Stimulated activated naive CD8-positive, alpha-beta T cell treated with anti-CD3 and anti-CD28 coated beads, Interleukin-15, Interleukin-2, amounts not matched to agents 100 U/mL and 50 U/mL, for 24 hours (primary cell): ENCODE data around the gene FBXW7.
A peak's percentile ranks its signal among the peaks of the same experiment; 100 is the strongest.

ENCODE experiments used
- ATAC-seq: fragments of 150-1000 bp; cut with Tn5 transposase; one replicate; pipeline ENCODE4 v1.10.0; 2021
- DNase-seq: peaks from one replicate; pipeline ENCODE4 v3.0.0; 2021

Gene FBXW7

DNA sequence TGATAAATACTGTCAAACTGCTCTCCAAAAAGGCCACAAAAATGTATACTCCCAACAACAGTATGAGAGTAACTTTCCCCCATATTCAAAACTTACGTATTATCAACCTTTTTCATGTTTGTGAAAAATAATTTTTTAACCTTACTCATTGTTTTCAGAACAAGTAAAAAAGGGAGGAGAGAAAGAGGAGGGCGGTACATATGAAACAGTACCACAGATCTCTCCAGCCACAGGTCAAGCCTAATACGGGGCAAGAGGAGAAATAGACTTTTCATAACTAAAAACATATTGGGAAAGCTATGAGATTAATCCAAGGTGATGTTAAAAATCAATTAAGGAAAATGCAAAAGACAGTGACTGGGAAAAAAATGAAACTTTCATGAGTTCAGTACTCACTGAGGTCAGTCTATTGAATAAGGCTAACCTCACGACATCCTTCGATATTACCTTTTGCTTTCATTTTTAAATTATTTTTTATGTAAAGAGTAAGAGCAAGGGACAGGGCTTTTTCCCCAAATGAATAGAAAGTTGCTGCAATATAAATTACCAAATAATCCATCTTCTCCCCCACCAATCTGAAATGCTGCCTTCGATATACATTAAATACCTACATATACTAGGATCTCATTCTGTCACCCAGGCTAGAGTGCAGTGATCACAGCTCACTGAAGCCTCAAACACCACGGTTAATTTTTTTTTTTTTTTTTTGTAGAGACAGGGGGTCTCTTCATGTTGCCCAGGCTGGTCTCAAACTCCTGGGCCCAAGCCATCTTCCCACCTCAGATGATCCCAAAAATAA is 25.3 kb downstream of the FBXW7 start:
- DNase-seq (no peak), ATAC-seq (no peak)

DNA sequence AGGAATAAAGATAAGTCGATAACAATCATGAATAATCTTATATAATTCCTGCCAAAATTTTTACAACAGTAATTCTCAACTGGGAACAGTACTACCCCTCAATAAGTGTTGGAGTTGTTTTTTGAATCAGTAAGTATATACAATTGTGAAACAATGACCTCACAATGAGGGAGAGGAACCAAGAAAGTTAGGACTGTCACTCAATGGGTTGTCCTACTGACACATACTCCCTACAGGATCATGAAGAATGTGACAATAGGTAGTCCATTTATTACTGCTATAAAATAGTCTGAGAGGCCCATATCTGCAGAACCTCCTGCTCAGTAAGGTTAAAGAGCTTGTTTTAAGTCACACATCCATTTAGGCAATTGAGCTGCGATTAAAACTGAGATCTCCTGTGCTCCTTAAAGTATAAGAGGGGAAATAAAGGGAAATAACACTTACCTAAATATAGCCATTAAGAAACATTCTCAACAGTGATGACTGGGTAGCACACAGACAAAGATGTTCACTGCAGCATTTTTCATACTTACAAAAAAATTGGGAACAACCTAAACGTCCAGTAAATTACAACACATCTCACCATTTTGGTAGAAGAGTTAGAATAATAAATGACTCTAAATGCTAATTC is 26.2 kb downstream of the FBXW7 start:
- ATAC-seq = no peak
- DNase-seq = no peak

DNA sequence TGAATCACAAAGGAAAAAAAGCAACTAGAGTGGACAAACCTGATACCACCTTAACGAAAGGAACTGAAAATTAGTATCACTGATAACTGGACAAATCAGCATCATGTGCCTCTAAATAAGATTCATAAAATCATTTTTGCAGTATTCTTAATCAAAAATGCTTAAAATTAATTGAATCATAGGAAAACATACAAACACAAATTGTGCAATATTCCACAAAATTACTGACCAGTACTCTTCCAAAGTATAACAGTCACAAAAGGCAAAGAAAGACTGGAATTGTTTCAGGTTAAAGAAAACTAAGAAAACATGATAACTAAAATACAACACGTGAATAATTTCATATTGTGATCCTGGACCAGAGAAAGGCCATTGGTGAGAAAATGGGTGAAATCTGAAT is 27.1 kb downstream of the FBXW7 start:
- no peak for DNase-seq

DNA sequence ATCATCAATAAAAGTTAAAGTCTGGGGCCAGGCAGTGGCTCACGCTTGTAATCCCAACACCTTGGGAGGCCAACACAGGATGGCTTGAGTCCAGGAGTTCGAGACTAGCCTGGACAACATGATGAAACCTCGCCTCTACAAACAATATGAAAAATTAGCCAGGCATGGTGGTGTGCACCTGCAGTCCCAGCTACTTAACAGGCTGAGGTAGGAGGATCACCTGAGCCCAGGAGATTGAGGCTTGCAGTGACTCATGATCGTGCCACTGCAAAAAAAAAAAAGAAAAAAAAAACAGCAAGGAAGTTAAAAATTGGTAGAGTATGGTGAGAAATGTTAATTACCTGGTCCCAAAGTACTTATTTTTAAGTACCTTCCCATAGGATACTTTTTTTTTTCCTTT is 27.5 kb downstream of the FBXW7 start:
- no peak for ATAC-seq
- no peak for DNase-seq

More for the DNA sequence above, 27.1 kb downstream of the FBXW7 start:
- ATAC-seq = no peak

DNA sequence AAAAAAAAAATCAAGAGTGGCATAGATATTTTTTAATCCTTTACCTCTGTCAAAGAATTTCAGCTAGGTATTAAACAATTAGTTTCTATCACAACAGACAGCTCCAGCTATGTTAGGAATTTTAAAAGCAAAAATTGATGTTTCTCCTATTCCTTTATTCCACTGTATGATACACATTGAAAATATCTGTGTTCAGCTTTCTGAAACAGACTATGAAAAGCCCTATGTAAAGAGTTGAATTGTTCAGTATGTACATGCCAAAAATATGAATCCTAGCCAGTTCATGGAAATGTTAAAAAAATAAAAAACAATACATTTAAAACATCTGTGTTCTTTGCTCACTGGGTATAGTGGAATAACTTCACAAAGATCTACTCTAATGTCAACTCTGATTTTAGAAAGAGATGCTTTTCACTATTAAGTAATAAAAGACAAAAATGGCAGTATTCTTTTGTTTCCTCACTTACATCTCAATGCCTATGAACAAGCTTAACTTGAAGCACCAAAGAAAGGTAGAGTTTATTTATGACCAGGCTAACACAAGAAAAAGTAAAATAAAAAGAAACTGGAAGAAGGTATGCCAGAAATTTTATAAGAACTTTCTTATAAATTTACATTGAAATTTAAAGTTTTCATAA is 32.1 kb downstream of the FBXW7 start:
- ATAC-seq (no peak), DNase-seq (no peak)

DNA sequence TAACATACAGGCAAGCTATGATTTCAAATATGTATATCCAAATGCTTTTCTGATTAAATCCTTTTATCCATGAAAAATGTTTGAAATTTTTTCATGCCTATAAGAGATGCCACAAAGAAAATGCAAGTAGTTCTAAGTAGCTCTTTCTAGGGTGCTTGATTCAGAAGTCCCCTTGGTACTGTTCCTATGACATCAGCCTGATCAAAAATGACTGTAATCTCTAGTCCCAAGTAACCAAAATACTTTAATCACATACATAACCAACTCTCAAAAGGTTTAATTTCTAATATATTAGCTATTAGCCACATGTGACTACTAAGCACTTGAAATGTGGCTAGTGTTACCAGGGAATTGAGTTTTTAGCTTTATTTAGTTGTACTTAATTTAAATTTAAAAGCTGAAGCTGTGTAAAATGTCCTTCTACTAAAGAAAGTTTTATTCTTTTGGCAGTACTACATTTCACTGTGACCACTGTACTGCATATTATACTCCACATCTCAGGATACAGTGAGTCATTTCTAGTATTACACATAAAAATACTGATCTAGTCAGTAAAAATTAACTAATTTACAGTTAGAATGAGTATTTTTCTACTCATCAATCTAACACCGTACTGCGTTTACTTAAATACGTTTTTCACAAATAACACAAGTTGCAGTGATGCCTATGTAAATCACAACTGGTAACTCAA is 33.9 kb downstream of the FBXW7 start:
- DNase-seq (no peak), ATAC-seq (peak; percentile 32)

DNA sequence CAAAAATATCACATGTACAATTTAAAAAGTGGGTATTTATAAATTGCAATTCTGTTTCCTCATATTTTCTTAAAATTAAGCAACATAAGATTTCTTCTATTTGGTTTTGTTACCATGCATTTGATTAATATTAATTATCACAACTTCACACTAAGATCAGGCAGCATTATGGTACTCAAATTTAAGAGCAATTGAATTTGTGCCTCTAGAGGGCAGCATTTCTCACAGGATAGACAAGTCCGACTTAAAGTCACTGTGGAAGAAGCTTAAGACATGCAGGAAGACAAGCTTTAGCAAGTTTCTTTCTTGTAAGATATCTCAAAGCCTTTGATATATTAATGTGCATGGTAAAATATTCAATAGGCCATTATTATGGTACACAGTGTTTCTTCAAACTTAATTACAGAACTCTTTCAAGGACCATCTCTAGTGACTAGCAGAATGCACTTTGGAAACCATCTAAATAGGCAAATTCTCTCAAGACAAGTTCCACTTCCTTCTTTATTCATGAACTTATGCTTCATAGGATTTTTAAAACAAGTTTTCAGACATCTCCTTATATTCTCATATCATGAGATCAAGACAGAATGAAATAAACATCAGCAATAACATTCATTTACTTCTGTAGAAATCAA is 35.0 kb downstream of the FBXW7 start:
- ATAC-seq (peak; percentile 63), DNase-seq (peak; percentile 54)

DNA sequence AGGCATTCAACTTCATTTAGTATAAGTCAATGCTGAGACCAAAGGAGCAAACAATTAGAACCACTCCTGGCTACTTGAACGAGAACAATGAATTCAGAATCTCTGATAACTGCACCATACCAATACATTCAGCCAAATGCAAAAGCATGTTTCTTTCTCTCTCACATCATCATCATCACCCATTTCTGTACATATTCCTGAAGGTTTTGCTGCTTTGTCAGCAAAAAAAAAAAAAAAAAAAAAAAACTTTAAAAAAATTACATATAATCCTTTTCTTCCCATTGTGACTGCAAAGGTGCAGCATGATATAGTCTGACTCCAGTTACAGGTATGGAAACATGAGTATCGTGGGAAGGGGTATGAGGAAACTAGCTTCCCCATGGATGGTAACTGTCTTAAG is 35.6 kb downstream of the FBXW7 start:
- ATAC-seq = no peak
- no peak for DNase-seq

DNA sequence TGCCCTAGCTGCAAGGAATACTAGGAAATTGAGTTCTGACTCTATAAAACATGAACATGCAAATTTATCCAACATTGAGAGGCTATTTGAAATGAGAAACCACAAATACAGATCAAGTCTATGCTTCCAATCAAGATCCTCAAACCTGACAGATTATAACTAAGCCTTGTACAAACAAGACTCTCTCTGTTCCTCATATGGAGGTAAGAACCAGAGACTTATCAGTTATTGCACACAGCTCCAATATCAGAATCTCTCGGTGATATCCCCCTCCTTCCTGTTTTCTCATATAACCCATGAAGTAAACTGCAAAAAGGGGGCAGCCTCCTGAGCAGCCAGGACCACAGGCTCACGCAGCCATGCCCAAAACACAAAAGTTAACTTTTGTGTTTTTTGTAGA is 36.5 kb downstream of the FBXW7 start:
- DNase-seq (no peak), ATAC-seq (no peak)

DNA sequence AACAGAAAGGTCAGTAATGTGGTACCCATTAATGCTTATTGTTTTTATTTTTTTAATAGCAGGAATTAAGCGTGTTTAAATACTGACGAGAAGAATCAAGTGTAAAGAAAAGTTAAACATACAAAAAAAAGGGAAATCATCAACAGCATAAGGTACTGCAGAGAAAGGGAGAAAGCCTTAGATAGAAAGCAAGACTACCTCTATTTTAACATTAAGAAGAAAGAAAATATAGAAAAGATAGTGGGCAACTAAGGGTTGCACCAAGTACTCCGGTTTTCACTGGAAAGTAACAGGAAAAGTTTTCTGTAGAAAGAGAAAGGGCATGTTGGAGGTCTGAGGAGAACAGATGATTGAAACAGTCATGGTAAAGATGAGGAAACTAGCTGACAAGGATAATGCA is 41.9 kb downstream of the FBXW7 start:
- no peak for DNase-seq
- ATAC-seq = no peak

DNA sequence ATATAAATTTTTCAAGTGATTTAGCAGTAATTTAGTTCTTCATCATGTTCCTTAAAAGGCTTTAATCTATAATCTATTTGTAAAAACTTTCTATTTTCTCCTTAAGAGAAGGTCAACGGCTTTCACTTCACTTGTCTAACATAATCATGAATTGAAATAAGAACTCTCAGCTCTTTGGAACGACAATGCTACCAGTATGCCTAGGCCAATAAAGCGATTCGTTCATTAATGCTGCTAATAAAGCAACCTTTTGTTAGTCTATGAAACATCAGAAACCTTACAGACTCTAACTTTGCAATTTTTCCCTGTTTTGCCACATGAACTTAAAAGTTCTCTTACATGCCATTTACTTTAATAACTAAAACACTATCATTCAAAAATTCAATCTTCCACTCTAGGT is 47.6 kb downstream of the FBXW7 start:
- ATAC-seq (no peak), DNase-seq (no peak)

DNA sequence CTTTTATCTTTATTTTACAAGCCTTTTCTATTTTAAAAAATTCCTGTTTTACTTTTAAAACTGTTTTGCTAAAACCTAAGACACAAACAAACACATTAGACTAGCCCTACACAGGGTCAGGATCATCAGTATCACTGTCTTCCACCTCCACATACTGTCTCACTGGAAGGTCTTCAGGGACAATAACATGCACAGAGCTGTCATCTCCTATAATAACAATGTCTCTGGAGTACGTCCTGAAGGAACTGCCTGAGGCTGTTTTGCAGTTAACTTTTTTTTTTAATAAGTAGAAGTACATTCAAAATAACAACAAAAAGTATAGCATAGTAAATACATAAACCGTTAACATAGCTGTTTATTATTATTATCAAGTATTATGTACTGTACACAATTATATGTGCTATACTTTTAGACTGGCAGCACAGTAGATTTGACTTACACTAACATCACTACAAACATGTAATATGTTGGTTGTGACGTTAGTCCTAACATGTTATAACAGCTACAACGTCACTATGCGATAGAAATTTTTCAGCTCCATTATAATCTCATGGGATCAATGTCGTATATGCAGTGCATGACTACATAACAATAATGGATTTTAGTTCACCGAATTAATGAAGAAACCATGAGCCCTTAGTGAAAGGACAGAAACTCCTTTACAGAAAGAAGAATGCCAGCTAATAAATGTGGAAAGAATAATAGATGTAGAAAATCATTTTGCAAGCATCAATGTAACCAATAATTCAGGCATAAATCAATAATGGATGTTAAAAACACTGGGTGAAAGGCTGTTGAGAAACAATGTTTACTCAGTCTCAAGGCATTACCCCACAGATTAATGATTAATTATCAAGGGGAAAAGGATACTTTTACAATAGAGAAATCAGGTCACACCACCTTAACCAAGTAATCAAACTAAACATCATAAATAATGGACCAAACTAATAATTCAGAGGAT is 49.2 kb downstream of the FBXW7 start:
- DNase-seq = no peak
- ATAC-seq = no peak

DNA sequence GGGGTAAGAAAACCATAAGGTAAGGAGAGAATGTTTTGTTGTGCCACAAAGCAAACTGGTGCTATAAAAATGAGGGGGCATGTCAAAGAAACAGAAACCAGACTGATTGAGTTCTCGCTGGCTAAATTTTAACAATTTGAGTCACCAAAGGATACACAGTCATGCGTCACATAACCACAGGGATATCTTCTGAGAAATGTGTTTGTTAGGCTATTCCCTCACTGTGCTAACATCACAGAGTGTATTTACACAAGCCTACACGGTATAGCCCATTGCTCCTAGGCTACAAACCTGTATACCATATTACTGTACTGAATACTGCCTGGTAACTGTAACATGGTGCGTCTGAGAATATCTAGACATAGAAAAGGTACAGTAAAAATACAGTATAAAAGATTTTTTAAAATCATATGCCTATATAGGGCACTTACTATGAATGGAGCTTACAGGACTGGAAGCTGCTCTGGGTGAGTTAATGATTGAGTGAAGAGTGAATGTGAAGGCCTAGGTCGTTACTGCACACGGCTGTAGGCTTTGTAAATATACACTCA is 50.1 kb downstream of the FBXW7 start:
- no peak for DNase-seq
- peak; percentile 100 for ATAC-seq

DNA sequence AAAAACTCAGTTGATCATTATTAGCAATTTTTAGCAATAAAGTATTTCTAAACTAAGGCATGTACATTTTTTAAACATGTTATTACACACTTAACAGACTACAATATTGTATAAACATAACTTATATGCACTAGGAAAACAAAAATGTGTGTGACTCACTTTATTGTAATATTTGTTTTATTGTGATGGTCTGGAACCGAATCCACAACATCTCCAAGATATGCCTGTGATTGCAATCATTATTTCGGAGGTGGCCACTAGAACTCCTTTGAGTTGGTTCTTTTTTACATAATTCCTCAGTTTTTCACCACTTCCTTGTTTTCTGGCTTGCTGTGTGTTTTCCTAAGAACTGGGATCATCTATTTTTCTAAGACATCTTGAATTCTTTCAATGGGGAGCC is 53.7 kb downstream of the FBXW7 start:
- DNase-seq = no peak
- no peak for ATAC-seq

DNA sequence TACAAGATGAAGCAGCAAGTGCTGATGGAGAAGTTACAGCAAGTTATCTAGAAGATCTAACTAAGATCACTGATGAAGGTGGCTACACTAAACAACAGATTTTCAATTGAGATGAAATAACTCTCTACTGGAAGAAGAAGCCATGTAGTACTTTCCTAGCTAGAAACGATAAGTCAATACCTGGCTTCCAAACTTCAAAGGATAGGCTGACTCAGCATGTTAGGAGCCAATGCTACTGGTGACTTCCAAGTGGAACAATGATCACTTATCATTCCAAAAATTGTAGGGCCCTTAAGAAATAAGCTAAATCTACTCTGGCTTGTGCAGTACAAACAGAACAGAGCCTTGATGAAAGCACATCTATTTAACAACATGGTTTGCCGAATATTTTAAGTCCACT is 55.0 kb downstream of the FBXW7 start:
- ATAC-seq (no peak), DNase-seq (no peak)

DNA sequence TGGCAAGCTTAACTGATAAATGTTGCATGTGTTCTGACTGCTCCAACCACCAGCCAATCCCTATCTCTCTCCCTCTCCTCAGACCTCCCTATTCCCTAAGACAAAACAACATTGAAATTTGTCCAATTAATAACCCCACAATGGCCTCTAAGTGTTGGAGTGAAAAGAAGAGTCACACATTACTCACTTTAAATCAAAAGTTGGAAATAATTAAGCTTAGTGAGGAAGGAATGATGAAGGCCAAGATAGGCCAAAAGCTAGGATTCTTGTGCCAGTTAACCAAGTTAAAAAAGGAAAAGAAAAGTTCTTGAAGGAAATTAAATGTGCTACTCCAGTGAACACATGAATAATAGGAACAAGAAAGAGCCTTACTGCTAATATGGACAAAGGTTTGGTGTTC is 55.6 kb downstream of the FBXW7 start:
- no peak for ATAC-seq
- DNase-seq = no peak

DNA sequence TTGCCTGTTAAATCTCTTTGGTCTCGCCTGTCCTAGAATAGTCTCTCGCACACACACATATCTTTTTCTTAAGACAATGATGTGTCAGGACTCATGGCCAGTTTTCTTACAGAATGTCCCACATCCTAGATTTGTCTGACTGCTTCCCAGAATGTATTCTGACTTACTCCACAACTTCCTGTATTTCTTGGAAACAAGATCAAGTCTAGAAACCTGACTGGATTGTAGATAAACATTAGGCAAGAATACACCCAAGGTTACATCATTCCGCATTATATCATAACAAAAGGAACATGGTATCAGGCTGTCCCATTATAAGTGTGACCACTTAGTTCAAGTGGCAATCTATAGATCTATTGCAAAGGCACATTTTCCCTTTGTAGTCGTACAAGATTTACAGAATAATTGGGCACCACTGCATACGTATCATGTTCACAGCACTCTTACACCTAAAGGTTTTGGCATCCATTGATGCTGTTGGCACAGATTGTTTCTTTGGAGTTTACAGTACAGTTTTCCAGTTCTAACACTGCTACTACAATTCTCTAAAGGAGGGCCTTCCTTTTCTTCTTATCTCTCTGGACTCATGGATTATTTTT is 56.4 kb downstream of the FBXW7 start:
- DNase-seq = no peak
- no peak for ATAC-seq

DNA sequence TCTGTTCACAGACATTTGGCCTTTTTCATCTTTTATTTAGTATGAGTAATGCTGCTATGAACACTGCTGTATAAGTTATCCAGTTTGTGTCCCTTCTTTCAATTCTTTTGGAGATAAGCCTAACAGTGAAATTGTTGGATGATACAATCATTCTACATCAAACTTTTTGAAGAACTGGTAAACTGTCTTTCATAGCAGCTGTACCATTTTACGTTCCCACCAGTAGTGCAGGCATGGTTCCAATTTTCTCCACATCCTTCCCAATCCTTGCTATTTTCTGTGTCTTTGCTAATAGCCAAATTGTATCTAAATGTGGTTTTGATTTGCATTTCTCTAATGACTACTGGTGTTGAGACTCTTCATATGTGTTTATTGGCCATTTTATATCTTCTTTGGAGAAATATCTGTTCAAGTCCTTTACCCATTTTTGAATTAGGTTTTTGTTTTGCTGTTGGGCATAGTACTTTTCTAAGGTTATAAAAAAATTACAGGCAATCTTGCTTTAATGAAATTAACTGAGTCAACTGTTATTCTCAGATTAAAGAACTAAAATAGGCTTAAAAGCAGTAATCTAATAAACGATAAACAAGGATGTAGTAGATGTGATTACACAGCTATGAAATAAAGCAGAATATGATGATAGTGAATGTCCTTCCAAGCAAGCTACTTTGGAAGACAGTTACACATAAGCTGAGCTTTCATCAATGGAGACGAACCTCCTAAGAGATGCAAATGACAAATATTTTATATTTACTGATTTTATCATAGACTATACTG is 57.2 kb downstream of the FBXW7 start:
- no peak for DNase-seq
- no peak for ATAC-seq

DNA sequence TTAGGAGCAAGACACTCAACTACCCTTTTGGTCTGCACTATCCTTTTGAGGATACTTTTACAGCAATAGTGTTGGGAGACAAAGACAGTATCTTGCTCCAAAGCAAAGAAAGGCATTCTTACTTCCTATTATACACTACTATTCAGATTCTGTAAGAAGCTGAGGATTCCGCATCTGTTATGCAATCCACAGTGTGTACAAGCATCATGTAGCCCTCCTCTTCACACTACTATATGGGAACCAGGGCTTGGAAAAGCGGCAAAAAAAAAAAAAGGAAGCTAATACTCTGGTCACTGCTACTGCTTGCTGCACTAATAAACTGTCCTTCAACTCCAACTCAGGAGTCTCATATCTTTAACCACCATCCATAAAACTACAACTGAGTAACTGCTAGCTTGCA is 59.1 kb downstream of the FBXW7 start:
- no peak for DNase-seq
- no peak for ATAC-seq
